Measurements from ENCODE around the gene TMEM269. TPM values are rescaled to one million over a fixed set of nuclear protein-coding genes. Genes with fewer than 3 reads are reported as not detected.
A peak's percentile ranks its signal among the peaks of the same experiment; 100 is the strongest.

TMEM269 gene
- total RNA-seq = 0.08 TPM

- DNase-seq (ENCODE audit: low spot score) = no peak
- ATAC-seq = peak; percentile 45
Measured at GRCh38 chr1:42784946-42785693, at the start of gene TMEM269. Gene TMEM269 (plus strand): TSS chr1:42784991. CDS start chr1:42789894, 4,903 bp downstream.

- peak; percentile 27 for DNase-seq (ENCODE audit: low spot score)
- ATAC-seq = no peak
Measured at GRCh38 chr1:42735056-42735455, 49.7 kb upstream of the TMEM269 start.

- DNase-seq (ENCODE audit: low spot score) = no peak
- ATAC-seq = no peak
Measured at GRCh38 chr1:42735477-42736105, 49.2 kb upstream of the TMEM269 start.

- ATAC-seq (peak; percentile 14), DNase-seq (ENCODE audit: low spot score) (no peak)
Measured at GRCh38 chr1:42736152-42736551, 48.6 kb upstream of the TMEM269 start.

GRCh38 chr1:42736571-42737200 lies 48.1 kb upstream of the TMEM269 start:
- ATAC-seq = no peak
- no peak for DNase-seq (ENCODE audit: low spot score)

GRCh38 chr1:42737257-42737656 lies 47.5 kb upstream of the TMEM269 start:
- peak; percentile 66 for DNase-seq (ENCODE audit: low spot score)
- peak; percentile 68 for ATAC-seq

- no peak for ATAC-seq
- DNase-seq (ENCODE audit: low spot score) = no peak
Measured at GRCh38 chr1:42737986-42738677, 46.7 kb upstream of the TMEM269 start.

GRCh38 chr1:42738678-42739226 lies 46.0 kb upstream of the TMEM269 start:
- DNase-seq (ENCODE audit: low spot score) (no peak), ATAC-seq (no peak)

- peak; percentile 51 for ATAC-seq
- no peak for DNase-seq (ENCODE audit: low spot score)
Measured at GRCh38 chr1:42739753-42740700, 44.8 kb upstream of the TMEM269 start, which contains the start of gene CLDN19. Gene CLDN19 (minus strand): TSS chr1:42740236. CDS start chr1:42740063, 173 bp downstream.

- no peak for ATAC-seq
- DNase-seq (ENCODE audit: low spot score) = no peak
Measured at GRCh38 chr1:42740851-42741580, 43.8 kb upstream of the TMEM269 start.

GRCh38 chr1:42741706-42742105 lies 43.1 kb upstream of the TMEM269 start:
- no peak for DNase-seq (ENCODE audit: low spot score)

GRCh38 chr1:42742141-42742540 lies 42.6 kb upstream of the TMEM269 start:
- DNase-seq (ENCODE audit: low spot score) (no peak), ATAC-seq (no peak)

More at GRCh38 chr1:42741706-42742105, 43.1 kb upstream of the TMEM269 start:
- ATAC-seq = no peak

- ATAC-seq = no peak
- DNase-seq (ENCODE audit: low spot score) = no peak
Measured at GRCh38 chr1:42742617-42743316, 42.0 kb upstream of the TMEM269 start.

GRCh38 chr1:42743317-42744147 lies 41.3 kb upstream of the TMEM269 start:
- DNase-seq (ENCODE audit: low spot score) (no peak), ATAC-seq (no peak)

- DNase-seq (ENCODE audit: low spot score) = no peak
Measured at GRCh38 chr1:42744148-42744413, 40.7 kb upstream of the TMEM269 start.

GRCh38 chr1:42745851-42746250 lies 38.9 kb upstream of the TMEM269 start:
- ATAC-seq (no peak), DNase-seq (ENCODE audit: low spot score) (no peak)

More at GRCh38 chr1:42744148-42744413, 40.7 kb upstream of the TMEM269 start:
- ATAC-seq = no peak

- ATAC-seq = no peak
- DNase-seq (ENCODE audit: low spot score) = peak; percentile 37
Measured at GRCh38 chr1:42746436-42747105, 38.2 kb upstream of the TMEM269 start.

Data from left lobe of liver (tissue), 2 donors.